Measurements from ENCODE around the gene DDX47.
"Not testable (repeated sequence)": the region's sequence is repeated elsewhere in the genome, so short reads cannot be mapped to it uniquely, and the experiment has no call there.

The DDX47 gene

DNA sequence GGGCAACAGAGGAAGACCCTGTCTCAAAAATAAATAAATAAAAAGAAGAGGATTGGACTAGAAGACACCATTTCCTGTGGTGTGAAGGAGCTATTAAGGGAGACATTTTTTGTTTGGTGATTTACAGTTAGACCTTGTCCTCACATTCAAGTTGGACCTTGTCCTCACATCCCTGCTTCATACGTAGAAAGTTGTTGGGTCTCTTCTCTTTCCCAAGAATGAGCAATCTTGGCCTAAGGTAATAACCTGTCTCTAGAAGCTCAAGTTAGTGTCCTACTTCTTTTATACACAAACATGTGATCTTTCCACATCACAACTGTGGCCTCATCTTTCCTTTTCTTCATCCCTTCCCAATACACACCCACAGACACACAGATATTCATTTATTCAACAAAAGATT is 14.7 kb upstream of the DDX47 start:
- Histone ChIP-seq H3K4me3 (ENCODE audit: low read length, poor library complexity, severe bottlenecking) (no peak overlapping the region), H3K36me3 (ENCODE audit: insufficient read depth, low read length) (no peaks in the 10 kb centered on the region), H4K20me1 (ENCODE audit: insufficient read depth, low read length, poor library complexity, severe bottlenecking) (no peaks in the 10 kb centered on the region), H3K27me3 (ENCODE audit: insufficient read depth, low read length, poor library complexity, severe bottlenecking) (no peaks in the 10 kb centered on the region), H3K4me1 (ENCODE audit: insufficient read depth, low read length, poor library complexity, severe bottlenecking) (peaks cover 24% of the 10 kb centered on the region), H3F3A (ENCODE audit: low read depth) (no peaks in the 10 kb centered on the region), H3K9me2 (replicated peaks; ENCODE audit: low read depth, low read length) (no peaks in the 10 kb centered on the region), H3K9me3 (ENCODE audit: insufficient read depth, low read depth, low read length) (no peaks in the 10 kb centered on the region), H3K4me2 (ENCODE audit: low read depth, low read length, poor library complexity, severe bottlenecking) (no peak overlapping the region), H3K9ac (ENCODE audit: low read depth, low read length, poor library complexity, severe bottlenecking) (no peak overlapping the region), H3K79me2 (ENCODE audit: insufficient read depth, low read length) (no peaks in the 10 kb centered on the region), H2AFZ (ENCODE audit: low read length) (0 out of 2 replicates have a peak overlapping the region, but pooled peaks have one; percentile 32)
- TF ChIP-seq EZH2phosphoT487 (IDR thresholded peaks at IDR 0.05; ENCODE audit: borderline replicate concordance), result no peak
- TF ChIP-seq, protein P1, sequence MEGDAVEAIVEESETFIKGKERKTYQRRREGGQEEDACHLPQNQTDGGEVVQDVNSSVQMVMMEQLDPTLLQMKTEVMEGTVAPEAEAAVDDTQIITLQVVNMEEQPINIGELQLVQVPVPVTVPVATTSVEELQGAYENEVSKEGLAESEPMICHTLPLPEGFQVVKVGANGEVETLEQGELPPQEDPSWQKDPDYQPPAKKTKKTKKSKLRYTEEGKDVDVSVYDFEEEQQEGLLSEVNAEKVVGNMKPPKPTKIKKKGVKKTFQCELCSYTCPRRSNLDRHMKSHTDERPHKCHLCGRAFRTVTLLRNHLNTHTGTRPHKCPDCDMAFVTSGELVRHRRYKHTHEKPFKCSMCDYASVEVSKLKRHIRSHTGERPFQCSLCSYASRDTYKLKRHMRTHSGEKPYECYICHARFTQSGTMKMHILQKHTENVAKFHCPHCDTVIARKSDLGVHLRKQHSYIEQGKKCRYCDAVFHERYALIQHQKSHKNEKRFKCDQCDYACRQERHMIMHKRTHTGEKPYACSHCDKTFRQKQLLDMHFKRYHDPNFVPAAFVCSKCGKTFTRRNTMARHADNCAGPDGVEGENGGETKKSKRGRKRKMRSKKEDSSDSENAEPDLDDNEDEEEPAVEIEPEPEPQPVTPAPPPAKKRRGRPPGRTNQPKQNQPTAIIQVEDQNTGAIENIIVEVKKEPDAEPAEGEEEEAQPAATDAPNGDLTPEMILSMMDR (conservative IDR thresholded peaks at IDR 0.05; ENCODE audit: low read length), result no peak

DNA sequence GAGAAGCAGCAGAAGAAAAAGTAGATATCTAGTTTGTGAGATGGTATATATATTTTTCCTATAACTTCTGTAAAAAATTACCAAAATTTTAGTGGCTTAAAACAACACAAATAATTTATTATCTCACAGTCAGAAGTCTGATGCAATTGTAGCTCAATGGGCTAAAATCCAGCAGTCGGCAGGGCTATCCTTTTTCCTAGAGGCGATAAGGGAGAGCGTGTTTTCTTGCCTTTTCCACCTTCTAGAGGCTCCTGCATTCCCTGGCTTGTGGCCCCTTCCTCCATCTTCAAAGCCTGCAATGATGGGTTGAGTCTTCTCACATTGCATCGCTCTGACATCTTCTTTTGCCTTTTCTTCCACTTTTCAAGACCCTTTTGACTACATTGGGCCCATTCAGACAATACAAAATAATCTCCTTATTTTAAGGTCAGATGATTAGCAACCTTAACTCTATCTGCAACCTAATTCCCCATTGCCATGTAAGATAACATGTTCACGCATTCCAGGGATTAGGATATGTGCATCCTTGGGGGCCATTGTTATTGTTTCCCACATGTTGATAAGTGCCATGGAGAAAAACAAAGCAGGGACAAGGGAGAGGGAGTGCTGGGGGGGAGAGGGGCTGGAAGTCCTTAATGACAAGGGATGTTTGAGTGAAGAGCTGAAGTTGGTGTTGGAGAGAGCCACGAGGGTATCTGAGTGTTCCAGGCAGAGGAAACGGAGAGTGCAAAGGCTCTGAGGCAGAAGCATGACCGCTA is 13.8 kb upstream of the DDX47 start:
- peaks cover 30% of the 10 kb centered on the region for H3K4me1 ChIP-seq (ENCODE audit: insufficient read depth, low read length, poor library complexity, severe bottlenecking)
- H4K20me1 ChIP-seq (ENCODE audit: insufficient read depth, low read length, poor library complexity, severe bottlenecking), result no peaks in the 10 kb centered on the region

GRCh38 chr12:12800406-12801180 is 12.6 kb upstream of the DDX47 start:
- H3K27me3 ChIP-seq (ENCODE audit: insufficient read depth, low read length, poor library complexity, severe bottlenecking), result no peaks in the 10 kb centered on the region
- H3K9ac ChIP-seq (ENCODE audit: low read depth, low read length, poor library complexity, severe bottlenecking), result no peak overlapping the region
- no peak overlapping the region for H3K4me3 ChIP-seq (ENCODE audit: low read length, poor library complexity, severe bottlenecking)
- no peaks in the 10 kb centered on the region for H4K20me1 ChIP-seq (ENCODE audit: insufficient read depth, low read length, poor library complexity, severe bottlenecking)
- H3K4me1 ChIP-seq (ENCODE audit: insufficient read depth, low read length, poor library complexity, severe bottlenecking), result peaks cover 30% of the 10 kb centered on the region
- H2AFZ ChIP-seq (ENCODE audit: low read length), result no peak overlapping the region
- no peaks in the 10 kb centered on the region for H3F3A ChIP-seq (ENCODE audit: low read depth)
- TF ChIP-seq, protein P1 (conservative IDR thresholded peaks at IDR 0.05; ENCODE audit: low read length), result no peak
- TF ChIP-seq EZH2phosphoT487 (IDR thresholded peaks at IDR 0.05; ENCODE audit: borderline replicate concordance), result no peak
- no peaks in the 10 kb centered on the region for H3K9me3 ChIP-seq (ENCODE audit: insufficient read depth, low read depth, low read length)
- no peaks in the 10 kb centered on the region for H3K79me2 ChIP-seq (ENCODE audit: insufficient read depth, low read length)
- no peaks in the 10 kb centered on the region for H3K9me2 ChIP-seq (replicated peaks; ENCODE audit: low read depth, low read length)
- H3K36me3 ChIP-seq (ENCODE audit: insufficient read depth, low read length), result no peaks in the 10 kb centered on the region
- H3K4me2 ChIP-seq (ENCODE audit: low read depth, low read length, poor library complexity, severe bottlenecking), result no peak overlapping the region

More for the DNA sequence above, 13.8 kb upstream of the DDX47 start:
- no peak overlapping the region for H3K4me3 ChIP-seq (ENCODE audit: low read length, poor library complexity, severe bottlenecking)
- no peak overlapping the region for H2AFZ ChIP-seq (ENCODE audit: low read length)
- TF ChIP-seq, protein P1 (conservative IDR thresholded peaks at IDR 0.05; ENCODE audit: low read length), result no peak
- no peak for TF ChIP-seq EZH2phosphoT487 (IDR thresholded peaks at IDR 0.05; ENCODE audit: borderline replicate concordance)
- no peak overlapping the region for H3K4me2 ChIP-seq (ENCODE audit: low read depth, low read length, poor library complexity, severe bottlenecking)
- no peaks in the 10 kb centered on the region for H3F3A ChIP-seq (ENCODE audit: low read depth)
- H3K9me3 ChIP-seq (ENCODE audit: insufficient read depth, low read depth, low read length), result no peaks in the 10 kb centered on the region
- no peaks in the 10 kb centered on the region for H3K36me3 ChIP-seq (ENCODE audit: insufficient read depth, low read length)
- H3K9ac ChIP-seq (ENCODE audit: low read depth, low read length, poor library complexity, severe bottlenecking), result no peak overlapping the region
- H3K79me2 ChIP-seq (ENCODE audit: insufficient read depth, low read length), result no peaks in the 10 kb centered on the region
- no peaks in the 10 kb centered on the region for H3K27me3 ChIP-seq (ENCODE audit: insufficient read depth, low read length, poor library complexity, severe bottlenecking)
- H3K9me2 ChIP-seq (replicated peaks; ENCODE audit: low read depth, low read length), result no peaks in the 10 kb centered on the region

GRCh38 chr12:12801656-12802055 is 11.5 kb upstream of the DDX47 start:
- H3K4me2 ChIP-seq (ENCODE audit: low read depth, low read length, poor library complexity, severe bottlenecking); H3K9me2 ChIP-seq (replicated peaks; ENCODE audit: low read depth, low read length): not testable (repeated sequence)

More at GRCh38 chr12:12801656-12802055, 11.5 kb upstream of the DDX47 start:
- H3K4me3 ChIP-seq (ENCODE audit: low read length, poor library complexity, severe bottlenecking); H2AFZ ChIP-seq (ENCODE audit: low read length); H3K9ac ChIP-seq (ENCODE audit: low read depth, low read length, poor library complexity, severe bottlenecking); H4K20me1 ChIP-seq (ENCODE audit: insufficient read depth, low read length, poor library complexity, severe bottlenecking); H3F3A ChIP-seq (ENCODE audit: low read depth); H3K36me3 ChIP-seq (ENCODE audit: insufficient read depth, low read length); H3K9me3 ChIP-seq (ENCODE audit: insufficient read depth, low read depth, low read length); H3K79me2 ChIP-seq (ENCODE audit: insufficient read depth, low read length); H3K27me3 ChIP-seq (ENCODE audit: insufficient read depth, low read length, poor library complexity, severe bottlenecking): not testable (repeated sequence)
- peaks cover 30% of the 10 kb centered on the region for H3K4me1 ChIP-seq (ENCODE audit: insufficient read depth, low read length, poor library complexity, severe bottlenecking)
